GM19397 (cell line): ENCODE measurements around the gene SEMA3C.

Experiments
- ATAC-seq: cut with Tn5 transposase; IDR thresholded peaks from one replicate; pipeline ENCODE4 v1.9.1; 2021; ENCODE audit warnings: mild to moderate bottlenecking, moderate library complexity; ENCODE audit not compliant: unreplicated experiment

The SEMA3C gene

GRCh38 chr7:80829527-80829926, 89.3 kb downstream of the SEMA3C start:
- no peak for ATAC-seq

- ATAC-seq: no peak
Observed at GRCh38 chr7:80827239-80827633, 91.6 kb downstream of the SEMA3C start.

GRCh38 chr7:80826520-80827238, 92.2 kb downstream of the SEMA3C start:
- no peak for ATAC-seq

GRCh38 chr7:80825499-80825898, 93.4 kb downstream of the SEMA3C start:
- no peak for ATAC-seq

- ATAC-seq: no peak
Observed at GRCh38 chr7:80824253-80824652, 94.6 kb downstream of the SEMA3C start.

GRCh38 chr7:80823057-80823456, 95.8 kb downstream of the SEMA3C start:
- ATAC-seq: no peak

GRCh38 chr7:80821771-80822319, 97.0 kb downstream of the SEMA3C start:
- ATAC-seq: no peak

- ATAC-seq: no peak
Observed at GRCh38 chr7:80819503-80819902, 99.3 kb downstream of the SEMA3C start.

GRCh38 chr7:80818181-80818580, 100.7 kb downstream of the SEMA3C start:
- ATAC-seq: no peak

- no peak for ATAC-seq
Observed at GRCh38 chr7:80816806-80817205, 102.0 kb downstream of the SEMA3C start.

GRCh38 chr7:80815733-80816132, 103.1 kb downstream of the SEMA3C start:
- no peak for ATAC-seq

- ATAC-seq: no peak
Observed at GRCh38 chr7:80809545-80809944, 109.3 kb downstream of the SEMA3C start.

GRCh38 chr7:80807166-80807900, 111.5 kb downstream of the SEMA3C start:
- ATAC-seq: no peak

GRCh38 chr7:80806663-80807062, 112.2 kb downstream of the SEMA3C start:
- ATAC-seq: no peak

GRCh38 chr7:80804589-80804988, 114.3 kb downstream of the SEMA3C start:
- ATAC-seq: no peak

GRCh38 chr7:80802527-80802926, 116.3 kb downstream of the SEMA3C start:
- no peak for ATAC-seq

GRCh38 chr7:80794631-80795573, 123.9 kb downstream of the SEMA3C start:
- no peak for ATAC-seq

- no peak for ATAC-seq
Observed at GRCh38 chr7:80791509-80791929, 127.3 kb downstream of the SEMA3C start.

GRCh38 chr7:80790877-80791276, 128.0 kb downstream of the SEMA3C start:
- no peak for ATAC-seq

- no peak for ATAC-seq
Observed at GRCh38 chr7:80787721-80788120, 131.1 kb downstream of the SEMA3C start.

GRCh38 chr7:80785961-80786536, 132.8 kb downstream of the SEMA3C start:
- ATAC-seq: no peak
